Measurements from ENCODE around the gene SCGB1D1.

The SCGB1D1 gene

GRCh38 chr11:62148271-62148980 lies 41.6 kb upstream of the SCGB1D1 start:
- Histone ChIP-seq H3K4me1 (ENCODE audit: control insufficient read depth, insufficient read depth, low read length) (no peaks in the 10 kb centered on the region), H3K36me3 (ENCODE audit: control insufficient read depth, insufficient read depth, low read length) (peaks cover 91% of the 10 kb centered on the region), H3K9me3 (ENCODE audit: control insufficient read depth, insufficient read depth, low read length) (no peaks in the 10 kb centered on the region), H3K27me3 (ENCODE audit: control insufficient read depth, insufficient read depth, low read length) (no peaks in the 10 kb centered on the region), H3K9ac (ENCODE audit: low read depth, low read length) (no peak overlapping the region), H3K4me3 (ENCODE audit: low read depth, low read length) (no peak overlapping the region), H3K27ac (ENCODE audit: low read depth, low read length) (no peak overlapping the region)

GRCh38 chr11:62149986-62150886 lies 39.8 kb upstream of the SCGB1D1 start:
- peaks cover 81% of the 10 kb centered on the region for H3K36me3 ChIP-seq (ENCODE audit: control insufficient read depth, insufficient read depth, low read length)
- no peak overlapping the region for H3K4me3 ChIP-seq (ENCODE audit: low read depth, low read length)
- H3K9me3 ChIP-seq (ENCODE audit: control insufficient read depth, insufficient read depth, low read length): no peaks in the 10 kb centered on the region
- no peaks in the 10 kb centered on the region for H3K27me3 ChIP-seq (ENCODE audit: control insufficient read depth, insufficient read depth, low read length)
- no peak overlapping the region for H3K27ac ChIP-seq (ENCODE audit: low read depth, low read length)
- H3K9ac ChIP-seq (ENCODE audit: low read depth, low read length): no peak overlapping the region
- no peaks in the 10 kb centered on the region for H3K4me1 ChIP-seq (ENCODE audit: control insufficient read depth, insufficient read depth, low read length)

DNA sequence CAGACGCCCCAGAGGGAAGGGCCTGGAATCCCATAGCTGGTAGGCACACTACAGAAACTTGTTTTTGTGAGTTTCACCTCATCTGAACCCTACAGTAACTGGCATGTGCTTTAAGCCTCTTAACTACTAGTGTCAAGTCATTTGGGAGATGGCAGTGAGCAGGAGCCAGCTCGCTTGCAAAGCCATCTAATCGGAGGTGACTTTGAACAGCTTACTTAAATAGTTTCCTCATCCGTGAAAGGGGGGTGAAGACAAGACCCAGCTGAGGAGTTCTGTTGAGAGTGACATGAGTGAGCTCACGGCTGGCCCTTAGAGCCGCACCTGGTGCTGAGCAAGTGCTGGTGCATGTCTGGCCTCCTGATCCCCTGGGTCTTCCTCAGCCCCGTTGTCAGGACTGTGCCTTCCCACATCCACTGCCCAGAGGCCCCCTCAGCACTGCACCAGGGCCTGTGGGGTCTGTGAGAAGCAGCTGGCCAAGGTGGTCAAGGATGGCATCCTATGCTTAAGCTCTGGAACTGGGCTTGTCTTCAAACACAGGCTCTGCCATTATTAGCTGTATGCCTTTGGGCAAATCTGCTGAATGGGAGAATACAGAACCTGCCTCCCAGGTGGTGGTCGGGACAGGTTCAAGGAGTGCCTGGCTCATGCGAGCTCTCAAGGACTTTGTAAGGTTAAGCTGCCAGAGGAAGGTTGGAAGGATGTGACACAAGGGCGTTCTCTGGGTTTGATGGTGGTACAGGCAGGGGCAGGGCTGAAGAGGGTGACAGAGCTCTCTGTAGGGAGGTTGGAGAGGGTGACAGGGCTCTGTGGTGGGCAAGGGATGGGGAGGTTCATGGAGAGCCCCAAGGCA lies 38.9 kb upstream of the SCGB1D1 start:
- no peaks in the 10 kb centered on the region for H3K9me3 ChIP-seq (ENCODE audit: control insufficient read depth, insufficient read depth, low read length)
- no peak overlapping the region for H3K9ac ChIP-seq (ENCODE audit: low read depth, low read length)
- H3K36me3 ChIP-seq (ENCODE audit: control insufficient read depth, insufficient read depth, low read length): peaks cover 73% of the 10 kb centered on the region

DNA sequence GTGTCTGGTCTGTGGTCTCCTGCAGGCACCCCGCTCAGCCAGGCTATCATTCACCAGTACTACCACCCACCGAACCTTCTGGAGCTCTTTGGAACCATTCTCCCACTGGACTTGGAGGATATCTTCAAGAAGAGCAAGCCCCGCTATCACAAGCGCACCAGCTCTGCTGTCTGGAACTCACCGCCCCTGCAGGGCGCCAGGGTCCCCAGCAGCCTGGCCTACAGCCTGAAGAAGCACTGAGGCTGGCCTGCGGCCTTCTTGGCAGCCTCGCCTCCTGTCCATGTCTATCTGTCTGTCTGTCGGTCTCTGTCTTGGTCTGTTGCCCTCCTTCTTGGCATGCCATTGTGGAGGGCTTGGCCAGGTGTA lies 38.3 kb upstream of the SCGB1D1 start:
- H3K4me1 ChIP-seq (ENCODE audit: control insufficient read depth, insufficient read depth, low read length): no peaks in the 10 kb centered on the region
- no peaks in the 10 kb centered on the region for H3K9me3 ChIP-seq (ENCODE audit: control insufficient read depth, insufficient read depth, low read length)
- no peak overlapping the region for H3K9ac ChIP-seq (ENCODE audit: low read depth, low read length)
- no peak overlapping the region for H3K4me3 ChIP-seq (ENCODE audit: low read depth, low read length)
- H3K36me3 ChIP-seq (ENCODE audit: control insufficient read depth, insufficient read depth, low read length): peaks cover 66% of the 10 kb centered on the region
- no peak overlapping the region for H3K27ac ChIP-seq (ENCODE audit: low read depth, low read length)
- H3K27me3 ChIP-seq (ENCODE audit: control insufficient read depth, insufficient read depth, low read length): no peaks in the 10 kb centered on the region

More for the DNA sequence above, 38.9 kb upstream of the SCGB1D1 start:
- no peaks in the 10 kb centered on the region for H3K4me1 ChIP-seq (ENCODE audit: control insufficient read depth, insufficient read depth, low read length)
- H3K4me3 ChIP-seq (ENCODE audit: low read depth, low read length): no peak overlapping the region
- H3K27ac ChIP-seq (ENCODE audit: low read depth, low read length): no peak overlapping the region
- no peaks in the 10 kb centered on the region for H3K27me3 ChIP-seq (ENCODE audit: control insufficient read depth, insufficient read depth, low read length)

DNA sequence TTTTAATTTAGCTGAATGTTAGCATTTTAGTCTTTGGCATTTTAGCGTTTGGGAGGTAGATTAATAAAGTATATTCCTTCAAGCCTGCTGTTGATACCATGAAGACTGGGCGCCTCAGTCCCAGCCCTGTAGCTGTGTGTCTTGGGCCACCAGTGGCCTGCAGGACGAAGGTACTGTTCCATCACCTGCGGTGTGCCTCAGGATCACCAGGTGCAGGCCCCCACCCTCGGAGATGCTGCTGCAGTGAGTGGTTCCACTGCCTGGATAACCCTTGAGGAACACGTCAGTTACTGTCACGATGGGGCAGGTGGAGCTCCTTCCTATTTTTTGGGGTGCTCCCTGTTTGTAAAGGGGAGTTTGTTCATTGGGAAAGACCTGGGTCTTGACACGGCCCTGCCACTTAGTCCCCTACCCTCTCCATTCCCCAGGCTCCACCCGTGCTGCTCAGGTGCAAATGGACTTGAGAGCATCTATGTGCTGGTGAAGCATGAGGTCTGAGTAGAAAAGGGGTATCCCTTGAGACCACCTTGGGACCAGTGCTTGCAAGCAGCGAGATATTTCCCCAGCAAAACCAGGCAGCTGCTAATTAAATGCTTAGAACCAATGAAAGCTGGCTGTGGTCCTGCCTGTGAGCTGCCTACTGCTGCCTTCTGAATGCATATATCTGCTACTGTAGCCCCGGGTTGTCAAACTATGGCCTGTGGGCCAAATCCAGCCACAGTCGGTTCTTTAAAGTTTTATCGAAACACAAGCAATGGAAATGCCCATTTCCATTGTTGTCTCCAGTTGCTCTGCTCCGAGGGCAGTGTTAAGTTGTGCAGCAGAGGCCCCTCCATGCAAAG lies 37.5 kb upstream of the SCGB1D1 start:
- no peaks in the 10 kb centered on the region for H3K27me3 ChIP-seq (ENCODE audit: control insufficient read depth, insufficient read depth, low read length)
- no peaks in the 10 kb centered on the region for H3K9me3 ChIP-seq (ENCODE audit: control insufficient read depth, insufficient read depth, low read length)
- no peak overlapping the region for H3K27ac ChIP-seq (ENCODE audit: low read depth, low read length)
- no peak overlapping the region for H3K9ac ChIP-seq (ENCODE audit: low read depth, low read length)
- H3K4me1 ChIP-seq (ENCODE audit: control insufficient read depth, insufficient read depth, low read length): no peaks in the 10 kb centered on the region
- H3K4me3 ChIP-seq (ENCODE audit: low read depth, low read length): no peak overlapping the region
- H3K36me3 ChIP-seq (ENCODE audit: control insufficient read depth, insufficient read depth, low read length): peaks cover 59% of the 10 kb centered on the region

- Histone ChIP-seq H3K9me3 (ENCODE audit: control insufficient read depth, insufficient read depth, low read length) (no peaks in the 10 kb centered on the region), H3K9ac (ENCODE audit: low read depth, low read length) (no peak overlapping the region), H3K36me3 (ENCODE audit: control insufficient read depth, insufficient read depth, low read length) (peaks cover 53% of the 10 kb centered on the region), H3K4me1 (ENCODE audit: control insufficient read depth, insufficient read depth, low read length) (no peaks in the 10 kb centered on the region), H3K4me3 (ENCODE audit: low read depth, low read length) (no peak overlapping the region), H3K27me3 (ENCODE audit: control insufficient read depth, insufficient read depth, low read length) (no peaks in the 10 kb centered on the region), H3K27ac (ENCODE audit: low read depth, low read length) (no peak overlapping the region)
These were observed 37.0 kb upstream of the SCGB1D1 start for GRCh38 chr11:62153087-62153395.

- no peaks in the 10 kb centered on the region for H3K4me1 ChIP-seq (ENCODE audit: control insufficient read depth, insufficient read depth, low read length)
- no peaks in the 10 kb centered on the region for H3K27me3 ChIP-seq (ENCODE audit: control insufficient read depth, insufficient read depth, low read length)
- no peak overlapping the region for H3K9ac ChIP-seq (ENCODE audit: low read depth, low read length)
- no peak overlapping the region for H3K27ac ChIP-seq (ENCODE audit: low read depth, low read length)
- H3K9me3 ChIP-seq (ENCODE audit: control insufficient read depth, insufficient read depth, low read length): no peaks in the 10 kb centered on the region
- H3K4me3 ChIP-seq (ENCODE audit: low read depth, low read length): no peak overlapping the region
- H3K36me3 ChIP-seq (ENCODE audit: control insufficient read depth, insufficient read depth, low read length): peaks cover 48% of the 10 kb centered on the region
These were observed 36.4 kb upstream of the SCGB1D1 start for GRCh38 chr11:62153617-62154016.

GRCh38 chr11:62157603-62158002 lies 32.4 kb upstream of the SCGB1D1 start:
- no peak overlapping the region for H3K9ac ChIP-seq (ENCODE audit: low read depth, low read length)
- H3K27me3 ChIP-seq (ENCODE audit: control insufficient read depth, insufficient read depth, low read length): no peaks in the 10 kb centered on the region
- peaks cover 9% of the 10 kb centered on the region for H3K36me3 ChIP-seq (ENCODE audit: control insufficient read depth, insufficient read depth, low read length)
- no peak overlapping the region for H3K4me3 ChIP-seq (ENCODE audit: low read depth, low read length)
- no peaks in the 10 kb centered on the region for H3K9me3 ChIP-seq (ENCODE audit: control insufficient read depth, insufficient read depth, low read length)
- H3K4me1 ChIP-seq (ENCODE audit: control insufficient read depth, insufficient read depth, low read length): no peaks in the 10 kb centered on the region
- H3K27ac ChIP-seq (ENCODE audit: low read depth, low read length): no peak overlapping the region

- no peaks in the 10 kb centered on the region for H3K36me3 ChIP-seq (ENCODE audit: control insufficient read depth, insufficient read depth, low read length)
- H3K4me1 ChIP-seq (ENCODE audit: control insufficient read depth, insufficient read depth, low read length): no peaks in the 10 kb centered on the region
- no peaks in the 10 kb centered on the region for H3K27me3 ChIP-seq (ENCODE audit: control insufficient read depth, insufficient read depth, low read length)
These were observed 23.6 kb upstream of the SCGB1D1 start for GRCh38 chr11:62166371-62166770.

GRCh38 chr11:62169448-62169847 lies 20.6 kb upstream of the SCGB1D1 start:
- Histone ChIP-seq H3K4me3 (ENCODE audit: low read depth, low read length) (no peak overlapping the region), H3K27me3 (ENCODE audit: control insufficient read depth, insufficient read depth, low read length) (no peaks in the 10 kb centered on the region), H3K9me3 (ENCODE audit: control insufficient read depth, insufficient read depth, low read length) (no peaks in the 10 kb centered on the region), H3K36me3 (ENCODE audit: control insufficient read depth, insufficient read depth, low read length) (no peaks in the 10 kb centered on the region), H3K4me1 (ENCODE audit: control insufficient read depth, insufficient read depth, low read length) (no peaks in the 10 kb centered on the region), H3K9ac (ENCODE audit: low read depth, low read length) (no peak overlapping the region), H3K27ac (ENCODE audit: low read depth, low read length) (no peak overlapping the region)

More at GRCh38 chr11:62166371-62166770, 23.6 kb upstream of the SCGB1D1 start:
- H3K9me3 ChIP-seq (ENCODE audit: control insufficient read depth, insufficient read depth, low read length): no peaks in the 10 kb centered on the region
- H3K27ac ChIP-seq (ENCODE audit: low read depth, low read length): no peak overlapping the region
- H3K9ac ChIP-seq (ENCODE audit: low read depth, low read length): no peak overlapping the region
- no peak overlapping the region for H3K4me3 ChIP-seq (ENCODE audit: low read depth, low read length)
